HG02678 (cell line): ENCODE data around the gene SLC20A1.
"Not testable (repeated sequence)": the region's sequence is repeated elsewhere in the genome, so short reads cannot be mapped to it uniquely, and the experiment has no call there.

Experiments
- ATAC-seq: cut with Tn5 transposase; IDR thresholded peaks from one replicate; pipeline ENCODE4 v1.9.1; 2021; ENCODE audit warnings: mild to moderate bottlenecking, moderate library complexity; ENCODE audit not compliant: unreplicated experiment

SLC20A1 gene

GRCh38 chr2:112703684-112704083 lies 57.9 kb downstream of the SLC20A1 start:
- ATAC-seq = no peak

- ATAC-seq = no peak
These were observed 59.8 kb downstream of the SLC20A1 start for GRCh38 chr2:112705575-112705974.

DNA sequence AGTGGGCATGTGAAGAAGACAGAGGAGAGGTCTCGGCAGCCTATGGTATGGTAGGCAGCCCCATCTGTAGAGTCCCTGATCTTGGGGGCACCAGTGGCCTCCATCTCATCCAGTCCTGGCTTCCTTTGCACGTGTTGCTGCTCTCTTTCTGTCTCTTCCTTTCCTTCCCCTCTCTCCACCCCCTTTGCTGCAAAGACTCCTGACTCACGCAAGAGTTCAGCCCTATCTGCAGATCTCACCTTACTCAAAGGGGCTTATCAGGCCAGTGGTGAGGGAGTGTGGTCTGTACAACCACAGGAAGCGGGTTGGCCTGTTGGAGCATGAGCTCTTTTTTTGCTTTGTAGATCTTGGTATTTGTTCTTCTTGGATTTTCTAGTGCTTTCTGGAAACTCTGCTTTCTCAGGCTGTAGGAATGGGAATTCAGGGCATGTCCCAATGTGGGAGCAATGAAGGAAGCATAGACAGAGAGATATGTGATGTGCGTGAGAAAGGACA lies 60.5 kb downstream of the SLC20A1 start:
- peak; percentile 56 for ATAC-seq

DNA sequence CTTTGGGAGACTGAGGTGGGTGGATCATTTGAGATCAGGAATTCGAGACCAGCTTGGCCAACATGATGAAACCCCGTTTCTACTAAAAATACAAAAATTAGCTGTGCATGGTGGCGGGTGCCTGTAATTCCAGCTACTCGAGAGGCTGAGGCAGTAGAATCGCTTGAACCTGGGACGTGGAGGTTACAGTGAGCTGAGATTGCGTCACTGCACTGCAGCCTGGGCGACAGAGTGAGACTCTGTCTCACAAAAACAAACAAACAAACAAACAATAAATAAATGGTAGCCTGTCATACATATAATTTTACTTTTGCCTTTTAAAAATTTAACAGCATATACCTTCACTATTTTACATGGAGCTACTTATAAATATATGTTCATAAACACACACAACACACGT lies 61.2 kb downstream of the SLC20A1 start:
- ATAC-seq = not testable (repeated sequence)

DNA sequence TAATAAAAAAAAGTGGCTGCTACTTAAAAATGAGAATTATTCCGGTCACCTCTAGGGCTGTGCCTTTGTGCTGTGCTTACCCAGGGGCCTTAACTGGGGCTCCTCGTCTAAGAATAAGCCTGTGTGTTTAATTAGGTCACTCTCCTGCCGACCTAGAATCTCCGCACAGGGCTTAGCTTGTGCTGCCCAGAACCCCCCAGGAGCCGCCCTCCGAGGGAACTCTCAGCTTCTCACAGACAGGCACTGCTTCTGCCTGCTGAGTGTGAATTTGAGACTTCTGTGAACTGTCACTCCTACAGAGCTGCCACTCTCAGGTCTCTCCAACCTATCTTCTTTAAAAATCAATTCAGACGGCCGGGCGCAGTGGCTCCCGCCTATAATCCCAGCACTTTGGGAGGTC lies 63.2 kb downstream of the SLC20A1 start:
- ATAC-seq = no peak

DNA sequence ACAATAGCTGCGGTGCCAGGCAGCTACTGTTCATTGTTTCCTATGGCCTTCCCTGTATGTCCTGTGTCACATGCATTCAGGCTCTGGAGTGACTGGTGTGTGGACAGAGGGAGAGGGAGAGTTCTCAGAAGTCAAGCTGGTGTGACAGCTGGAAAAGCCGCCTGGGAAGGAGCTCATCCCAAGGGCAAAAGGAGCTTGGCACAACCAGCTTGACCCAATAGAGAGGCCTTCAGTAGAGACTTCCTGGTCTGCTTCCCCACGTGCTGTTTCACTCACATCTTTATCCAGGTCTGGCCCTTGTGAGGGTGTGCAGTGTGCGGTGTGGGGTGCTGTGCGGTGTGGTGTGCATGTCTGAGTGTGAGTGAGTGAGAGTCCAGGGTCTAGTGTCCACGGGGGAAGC lies 64.0 kb downstream of the SLC20A1 start:
- no peak for ATAC-seq

DNA sequence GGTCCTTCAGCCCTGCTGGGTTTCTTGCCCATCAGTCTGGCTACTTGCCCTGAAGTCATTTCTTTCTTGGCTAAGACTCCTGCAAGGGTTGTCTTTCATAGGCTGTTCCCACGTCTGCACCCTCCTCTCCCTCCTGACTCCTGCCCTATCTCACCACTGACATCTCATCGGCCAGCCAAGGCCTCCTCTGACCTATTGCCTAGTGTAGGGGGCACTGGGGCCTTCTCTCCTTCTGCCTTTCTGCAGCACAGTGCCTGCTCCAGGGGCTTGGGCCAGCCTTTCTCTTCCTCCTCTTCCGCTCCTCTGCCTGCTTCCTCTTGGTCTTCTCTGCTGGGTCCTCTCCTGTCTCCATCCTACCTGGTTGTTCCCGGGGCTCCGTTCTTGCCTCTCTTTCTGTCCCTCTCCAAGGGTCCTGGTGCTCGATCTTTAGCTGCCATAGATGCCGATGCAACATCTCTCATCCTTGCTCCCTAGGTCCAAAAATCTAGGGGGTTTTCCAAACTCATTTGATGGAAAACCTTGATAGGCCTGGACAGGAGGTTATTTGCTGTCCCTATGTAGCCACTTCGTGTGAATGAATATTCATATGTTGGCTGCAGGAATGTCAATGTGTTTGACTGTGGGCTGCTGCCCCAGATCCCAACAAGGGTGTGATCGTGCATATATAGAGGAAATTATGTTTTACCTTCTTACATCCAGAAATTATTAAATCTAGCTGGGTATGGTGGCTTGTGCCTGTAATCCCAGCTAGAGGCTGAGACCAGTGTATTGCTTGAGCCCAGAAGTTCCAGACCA lies 65.4 kb downstream of the SLC20A1 start:
- no peak for ATAC-seq

DNA sequence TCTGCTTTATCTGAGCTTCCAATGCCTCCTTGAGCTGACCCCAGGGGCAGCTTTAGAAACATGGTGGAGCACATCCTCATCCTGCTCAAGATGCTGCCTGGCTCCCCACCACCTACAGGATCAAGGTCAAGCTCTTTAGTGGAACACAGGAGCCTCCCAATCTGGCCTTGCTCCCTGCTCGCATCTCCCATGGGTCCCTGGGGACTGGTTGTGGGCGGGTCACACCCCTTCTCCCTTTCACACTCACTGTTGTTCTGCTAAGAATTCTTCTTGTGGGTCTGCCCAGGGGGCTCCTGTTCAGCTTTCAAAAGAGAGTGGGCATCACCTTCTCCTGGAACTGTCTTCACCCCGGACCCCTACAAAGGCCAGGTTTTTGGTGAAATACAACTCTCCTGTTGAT lies 66.7 kb downstream of the SLC20A1 start:
- ATAC-seq = no peak

GRCh38 chr2:112712903-112713584 lies 67.3 kb downstream of the SLC20A1 start:
- ATAC-seq = no peak
